ENCODE measurements around the gene A2M. TPM values are rescaled to one million over a fixed set of nuclear protein-coding genes. Genes with fewer than 3 reads are reported as not detected.

The A2M gene
- total RNA-seq, 2 experiments from 2014 or later = 0.16 TPM; not detected in 1

- no peaks in the 10 kb centered on the region for H3K36me3 Mint-ChIP-seq (ENCODE audit: low read depth)
- no peaks in the 10 kb centered on the region for H3K9me3 Mint-ChIP-seq (ENCODE audit: low read depth)
These were observed 20.4 kb downstream of the A2M start for GRCh38 chr12:9095322-9095721.

GRCh38 chr12:9094512-9095206 is 21.1 kb downstream of the A2M start:
- ATAC-seq (no peak), DNase-seq (no peak)
- H3K4me1 Mint-ChIP-seq = no peaks in the 10 kb centered on the region
- ChIA-PET POLR2A (no interaction called here), CTCF (interaction anchor here (1.5 kb wide), 1 partner anchor 9 kb away, joined by 4 read pairs; no protein-coding TSS in a partner anchor)
- H3K27ac Mint-ChIP-seq = no peak overlapping the region
- no peaks in the 10 kb centered on the region for H3K27me3 Mint-ChIP-seq
- H3K36me3 Mint-ChIP-seq (ENCODE audit: low read depth) = no peaks in the 10 kb centered on the region
- H3K4me3 Mint-ChIP-seq = no peak overlapping the region
- H3K9me3 Mint-ChIP-seq (ENCODE audit: low read depth) = no peaks in the 10 kb centered on the region
- intact Hi-C loops (cut with DNase I, micrococcal nuclease) = no loop called here

More at GRCh38 chr12:9095322-9095721, 20.4 kb downstream of the A2M start:
- ChIA-PET POLR2A (no interaction called here), CTCF (interaction anchor here (1.5 kb wide), 1 partner anchor 10 kb away, joined by 4 read pairs; no protein-coding TSS in a partner anchor)
- H3K4me1 Mint-ChIP-seq = no peaks in the 10 kb centered on the region
- no peak overlapping the region for H3K4me3 Mint-ChIP-seq
- H3K27me3 Mint-ChIP-seq = no peaks in the 10 kb centered on the region
- no peak overlapping the region for H3K27ac Mint-ChIP-seq
- ATAC-seq (no peak), DNase-seq (no peak)
- intact Hi-C loops (cut with DNase I, micrococcal nuclease) = no loop called here

- ATAC-seq (no peak), DNase-seq (no peak)
- H3K4me3 Mint-ChIP-seq = no peak overlapping the region
- ChIA-PET CTCF (interaction anchor here (0.6 kb wide), 1 partner anchor 281 kb away, joined by 3 read pairs; no protein-coding TSS in a partner anchor), POLR2A (no interaction called here)
- H3K36me3 Mint-ChIP-seq (ENCODE audit: low read depth) = no peaks in the 10 kb centered on the region
- H3K4me1 Mint-ChIP-seq = no peaks in the 10 kb centered on the region
- intact Hi-C loops (cut with DNase I, micrococcal nuclease) = no loop called here
- no peak overlapping the region for H3K27ac Mint-ChIP-seq
- H3K9me3 Mint-ChIP-seq (ENCODE audit: low read depth) = no peaks in the 10 kb centered on the region
- H3K27me3 Mint-ChIP-seq = no peaks in the 10 kb centered on the region
These were observed 23.7 kb downstream of the A2M start for GRCh38 chr12:9091891-9092598.

GRCh38 chr12:9090220-9090619 is 25.5 kb downstream of the A2M start:
- no peaks in the 10 kb centered on the region for H3K27me3 Mint-ChIP-seq
- no peaks in the 10 kb centered on the region for H3K36me3 Mint-ChIP-seq (ENCODE audit: low read depth)
- POLR2A ChIA-PET = no interaction called here
- no peaks in the 10 kb centered on the region for H3K9me3 Mint-ChIP-seq (ENCODE audit: low read depth)
- no peak overlapping the region for H3K27ac Mint-ChIP-seq
- intact Hi-C loops (cut with DNase I, micrococcal nuclease) = no loop called here
- H3K4me3 Mint-ChIP-seq = no peak overlapping the region
- H3K4me1 Mint-ChIP-seq = no peaks in the 10 kb centered on the region
- ATAC-seq = no peak
- CTCF ChIA-PET = no interaction called here
- no peak for DNase-seq

- ChIA-PET POLR2A (interaction anchor here (0.8 kb wide), 1 partner anchor 622 kb away, joined by 3 read pairs; no protein-coding TSS in a partner anchor), CTCF (no interaction called here)
- ATAC-seq = no peak
- Mint-ChIP-seq H3K27me3 (no peaks in the 10 kb centered on the region), H3K4me1 (no peaks in the 10 kb centered on the region), H3K9me3 (ENCODE audit: low read depth) (peaks cover 11% of the 10 kb centered on the region), H3K36me3 (ENCODE audit: low read depth) (no peaks in the 10 kb centered on the region), H3K4me3 (no peak overlapping the region), H3K27ac (no peak overlapping the region)
- intact Hi-C loops (cut with DNase I, micrococcal nuclease) = no loop called here
- DNase-seq = no peak
These were observed 28.5 kb downstream of the A2M start for GRCh38 chr12:9087087-9087835.

GRCh38 chr12:9086087-9086486 is 29.6 kb downstream of the A2M start:
- ChIA-PET POLR2A (interaction anchor here (0.7 kb wide), 1 partner anchor 389 kb away, joined by 5 read pairs; no protein-coding TSS in a partner anchor), CTCF (interaction anchor here (1.5 kb wide), 1 partner anchor 9 kb away, joined by 4 read pairs; no protein-coding TSS in a partner anchor)
- peaks cover 14% of the 10 kb centered on the region for H3K9me3 Mint-ChIP-seq (ENCODE audit: low read depth)
- H3K4me3 Mint-ChIP-seq = no peak overlapping the region
- no peak for ATAC-seq
- H3K36me3 Mint-ChIP-seq (ENCODE audit: low read depth) = no peaks in the 10 kb centered on the region
- no peaks in the 10 kb centered on the region for H3K4me1 Mint-ChIP-seq
- DNase-seq = no peak
- H3K27me3 Mint-ChIP-seq = no peaks in the 10 kb centered on the region
- intact Hi-C loops (cut with DNase I, micrococcal nuclease) = no loop called here
- no peak overlapping the region for H3K27ac Mint-ChIP-seq

GRCh38 chr12:9084417-9084816 is 31.3 kb downstream of the A2M start:
- Mint-ChIP-seq H3K4me1 (no peaks in the 10 kb centered on the region), H3K4me3 (no peak overlapping the region), H3K27ac (no peak overlapping the region), H3K27me3 (no peaks in the 10 kb centered on the region), H3K36me3 (ENCODE audit: low read depth) (no peaks in the 10 kb centered on the region), H3K9me3 (ENCODE audit: low read depth) (peaks cover 14% of the 10 kb centered on the region)
- POLR2A ChIA-PET = no interaction called here
- CTCF ChIA-PET = no interaction called here
- DNase-seq = no peak
- ATAC-seq = no peak
- intact Hi-C loops (cut with DNase I, micrococcal nuclease) = no loop called here

GRCh38 chr12:9083793-9084192 is 31.9 kb downstream of the A2M start:
- CTCF ChIA-PET = no interaction called here
- POLR2A ChIA-PET = interaction anchor here (0.7 kb wide), 2 partner anchors 109 to 163 kb away, joined by 3 to 6 read pairs; no protein-coding TSS in a partner anchor
- H3K27ac Mint-ChIP-seq = no peak overlapping the region
- no peaks in the 10 kb centered on the region for H3K36me3 Mint-ChIP-seq (ENCODE audit: low read depth)
- ATAC-seq = no peak
- no peaks in the 10 kb centered on the region for H3K27me3 Mint-ChIP-seq
- DNase-seq = no peak
- H3K4me1 Mint-ChIP-seq = no peaks in the 10 kb centered on the region
- peaks cover 14% of the 10 kb centered on the region for H3K9me3 Mint-ChIP-seq (ENCODE audit: low read depth)
- no peak overlapping the region for H3K4me3 Mint-ChIP-seq
- intact Hi-C loops (cut with DNase I, micrococcal nuclease) = no loop called here

GRCh38 chr12:9081667-9082427 is 33.9 kb downstream of the A2M start:
- POLR2A ChIA-PET = no interaction called here
- H3K4me3 Mint-ChIP-seq = no peak overlapping the region
- peaks cover 14% of the 10 kb centered on the region for H3K9me3 Mint-ChIP-seq (ENCODE audit: low read depth)

GRCh38 chr12:9079883-9080675 is 35.6 kb downstream of the A2M start:
- H3K4me3 Mint-ChIP-seq = no peak overlapping the region
- H3K9me3 Mint-ChIP-seq (ENCODE audit: low read depth) = peaks cover 14% of the 10 kb centered on the region
- DNase-seq (no peak), ATAC-seq (no peak)
- intact Hi-C loops (cut with DNase I, micrococcal nuclease) = no loop called here
- no peaks in the 10 kb centered on the region for H3K27me3 Mint-ChIP-seq
- no peak overlapping the region for H3K27ac Mint-ChIP-seq
- no peaks in the 10 kb centered on the region for H3K36me3 Mint-ChIP-seq (ENCODE audit: low read depth)
- POLR2A ChIA-PET = no interaction called here
- H3K4me1 Mint-ChIP-seq = no peaks in the 10 kb centered on the region
- CTCF ChIA-PET = interaction anchor here (0.5 to 2.0 kb wide), 4 partner anchors 16 to 828 kb away, joined by 3 to 7 read pairs (median 3); no protein-coding TSS in a partner anchor

More at GRCh38 chr12:9081667-9082427, 33.9 kb downstream of the A2M start:
- CTCF ChIA-PET = no interaction called here
- ATAC-seq (no peak), DNase-seq (no peak)
- intact Hi-C loops (cut with DNase I, micrococcal nuclease) = no loop called here
- H3K36me3 Mint-ChIP-seq (ENCODE audit: low read depth) = no peaks in the 10 kb centered on the region
- no peak overlapping the region for H3K27ac Mint-ChIP-seq
- no peaks in the 10 kb centered on the region for H3K27me3 Mint-ChIP-seq
- H3K4me1 Mint-ChIP-seq = no peaks in the 10 kb centered on the region

Measured in activated CD4-positive, alpha-beta T cell treated with anti-CD3 and anti-CD28 coated beads for 36 hours (primary cell).